Stomach smooth muscle (tissue), 2 donors: ENCODE results near the gene GRM1.

Experiments used
- H3K27ac ChIP-seq: one replicate; pipeline ENCODE4 v1.7.0; 2013; ENCODE audit warnings: mild to moderate bottlenecking, low read length, inconsistent platforms
- H3K27me3 ChIP-seq, 2 donors: one replicate each; pipeline ENCODE4 v1.7.0; 2013; ENCODE audit warnings: low read length in 2 of 2; ENCODE audit not compliant: insufficient read depth in 2 of 2, control insufficient read depth in 1 of 2
- H3K36me3 ChIP-seq, 2 donors: one replicate each; pipeline ENCODE4 v1.7.0; 2013; ENCODE audit warnings: low read length in 2 of 2; ENCODE audit not compliant: control insufficient read depth in 2 of 2, insufficient read depth in 2 of 2
- H3K4me1 ChIP-seq: one replicate; pipeline ENCODE4 v1.7.0; 2013; ENCODE audit warnings: low read length; ENCODE audit not compliant: control insufficient read depth, insufficient read depth
- H3K4me3 ChIP-seq, 2 donors: one replicate each; pipeline ENCODE4 v1.7.0; 2013; ENCODE audit warnings: low read length in 2 of 2
- H3K9ac ChIP-seq, 2 donors: one replicate each; pipeline ENCODE4 v1.7.0; 2013; ENCODE audit warnings: low read length in 2 of 2, mild to moderate bottlenecking in 1 of 2
- H3K9me3 ChIP-seq, 2 donors: one replicate each; pipeline ENCODE4 v1.7.0; 2013; ENCODE audit warnings: low read length in 2 of 2; ENCODE audit not compliant: control insufficient read depth in 2 of 2
- donor health status: healthy.
- donor health status: Pancreatic carcinoma.

GRM1 gene

GRCh38 chr6:146095481-146095880, 66.6 kb downstream of the GRM1 start:
- no peak overlapping the region for H3K27ac ChIP-seq
- no peaks in the 10 kb centered on the region for H3K4me1 ChIP-seq
- no peak overlapping the region for H3K4me3 ChIP-seq
- no peak overlapping the region for H3K9ac ChIP-seq
- H3K27me3 ChIP-seq: no peaks in the 10 kb centered on the region
- H3K9me3 ChIP-seq: no peaks in the 10 kb centered on the region
- H3K36me3 ChIP-seq: no peaks in the 10 kb centered on the region

DNA sequence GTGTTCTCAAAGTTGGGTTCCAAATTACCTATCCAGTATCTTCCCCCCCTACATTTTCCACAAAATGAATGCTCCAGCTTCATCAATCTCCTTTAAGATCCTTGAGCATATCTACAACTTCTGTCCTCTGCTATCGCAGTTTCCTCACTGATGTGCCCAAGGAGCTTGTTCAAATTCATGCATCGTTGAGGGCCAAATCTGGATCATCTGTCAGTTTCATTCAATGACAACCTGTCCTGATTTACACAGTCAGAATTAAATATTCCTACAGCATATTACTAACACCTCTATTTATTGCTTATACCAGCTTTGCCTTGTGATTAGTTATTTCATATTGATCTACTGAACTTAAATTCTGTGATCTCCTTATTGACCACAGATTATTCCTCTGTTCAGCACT, 68.7 kb downstream of the GRM1 start:
- H3K36me3 ChIP-seq: no peaks in the 10 kb centered on the region

DNA sequence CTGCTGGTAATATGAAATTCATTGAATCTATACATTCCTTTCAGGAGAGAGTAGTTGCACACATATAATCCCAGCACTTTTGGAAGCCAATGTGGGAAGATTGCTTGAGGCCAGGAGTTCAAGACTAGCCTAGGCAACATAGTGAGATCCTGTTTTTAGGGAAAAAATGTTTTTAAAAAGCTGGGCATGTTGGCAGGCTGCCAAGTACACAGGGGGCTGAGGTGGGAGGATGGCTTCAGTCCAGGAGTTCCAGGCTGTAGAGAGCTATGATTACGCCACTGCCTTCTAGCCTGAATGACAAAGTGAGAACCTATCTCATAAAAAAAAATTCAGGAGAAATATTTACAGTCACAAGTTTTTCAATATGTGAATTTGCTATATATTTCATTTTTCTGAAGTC, 71.9 kb downstream of the GRM1 start:
- Histone ChIP-seq H3K27ac (no peak overlapping the region), H3K36me3 (no peaks in the 10 kb centered on the region), H3K4me3 (no peak overlapping the region), H3K9me3 (no peaks in the 10 kb centered on the region), H3K4me1 (no peaks in the 10 kb centered on the region), H3K27me3 (no peaks in the 10 kb centered on the region), H3K9ac (no peak overlapping the region)

More for the DNA sequence above, 68.7 kb downstream of the GRM1 start:
- no peak overlapping the region for H3K27ac ChIP-seq
- H3K9me3 ChIP-seq: no peaks in the 10 kb centered on the region
- no peak overlapping the region for H3K4me3 ChIP-seq
- no peak overlapping the region for H3K9ac ChIP-seq
- no peaks in the 10 kb centered on the region for H3K27me3 ChIP-seq
- no peaks in the 10 kb centered on the region for H3K4me1 ChIP-seq

DNA sequence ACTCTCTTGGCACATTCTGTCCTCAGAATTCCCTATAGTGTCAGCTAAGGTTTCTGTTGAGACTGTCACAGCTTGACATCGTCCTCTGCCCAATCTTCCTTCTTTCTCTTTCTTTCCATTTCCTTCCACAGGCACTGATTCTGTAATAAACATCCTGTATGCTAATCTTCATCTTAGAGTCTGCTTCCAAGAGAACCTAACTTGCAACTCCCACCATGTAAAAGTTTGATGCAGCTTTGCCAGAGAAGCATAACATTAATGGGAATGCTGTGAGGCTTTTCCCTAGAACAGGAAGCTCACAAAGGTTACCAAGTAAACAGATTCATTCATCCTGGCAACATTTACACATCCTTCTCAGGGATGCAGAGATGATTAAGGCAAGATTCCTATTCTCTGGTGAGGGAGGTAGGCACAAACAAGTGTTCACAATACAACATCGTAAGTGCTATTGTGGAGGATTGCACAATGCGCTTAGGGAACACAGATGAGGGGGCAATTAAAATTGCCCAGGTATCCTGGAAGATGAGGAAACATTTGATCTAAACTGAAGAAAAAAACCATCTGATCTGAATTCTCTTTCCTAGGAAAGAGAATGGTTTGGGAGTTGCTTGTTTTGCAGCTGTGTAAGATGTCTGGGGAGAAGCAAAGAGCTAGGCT, 74.7 kb downstream of the GRM1 start:
- no peaks in the 10 kb centered on the region for H3K4me1 ChIP-seq
- H3K9me3 ChIP-seq: no peaks in the 10 kb centered on the region
- H3K27ac ChIP-seq: no peak overlapping the region
- no peaks in the 10 kb centered on the region for H3K36me3 ChIP-seq
- H3K4me3 ChIP-seq: no peak overlapping the region
- no peak overlapping the region for H3K9ac ChIP-seq
- H3K27me3 ChIP-seq: no peaks in the 10 kb centered on the region

DNA sequence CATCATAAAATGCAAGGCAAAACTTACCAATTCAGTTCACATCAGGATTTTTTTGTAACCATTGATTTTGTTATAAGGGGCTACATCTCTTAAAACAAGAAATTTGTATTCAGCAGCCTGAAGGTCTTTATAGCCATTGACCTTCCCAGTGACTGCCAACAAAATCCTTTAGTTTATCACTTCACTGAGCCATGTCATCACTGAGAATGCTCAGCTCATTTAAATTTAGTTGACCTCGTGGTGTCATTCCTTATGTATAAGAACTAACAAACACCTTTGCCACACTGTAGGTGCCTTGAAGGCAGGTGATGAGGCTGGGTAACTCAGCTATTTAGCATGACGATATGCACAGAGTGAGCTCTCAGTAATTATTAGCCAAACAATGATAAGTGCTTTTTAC, 77.7 kb downstream of the GRM1 start:
- H3K27ac ChIP-seq: no peak overlapping the region
- H3K4me3 ChIP-seq: no peak overlapping the region
- no peak overlapping the region for H3K9ac ChIP-seq
- no peaks in the 10 kb centered on the region for H3K4me1 ChIP-seq
- no peaks in the 10 kb centered on the region for H3K27me3 ChIP-seq
- no peaks in the 10 kb centered on the region for H3K36me3 ChIP-seq
- no peaks in the 10 kb centered on the region for H3K9me3 ChIP-seq

DNA sequence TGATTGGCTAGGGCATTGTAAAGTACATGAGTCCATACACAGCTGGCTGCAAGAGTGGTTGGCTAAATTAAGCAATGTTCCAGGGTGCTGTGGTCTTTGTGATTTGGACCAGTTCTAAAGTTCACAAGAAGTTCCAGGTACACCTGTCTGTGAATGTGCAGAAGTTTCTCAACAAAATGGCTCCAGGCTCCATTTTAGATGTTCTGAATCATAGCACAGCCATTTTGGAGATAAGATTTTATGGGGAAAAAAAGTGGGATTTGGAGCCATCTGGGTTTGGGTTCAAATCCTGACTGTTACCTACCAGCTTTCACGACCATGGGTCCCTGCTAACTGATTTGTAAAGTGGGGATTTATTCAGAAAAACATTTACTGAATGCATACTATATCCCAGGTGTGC, 82.1 kb downstream of the GRM1 start:
- Histone ChIP-seq H3K4me1 (no peaks in the 10 kb centered on the region), H3K36me3 (no peaks in the 10 kb centered on the region), H3K27ac (no peak overlapping the region)

GRCh38 chr6:146111881-146112450, 83.1 kb downstream of the GRM1 start:
- no peaks in the 10 kb centered on the region for H3K36me3 ChIP-seq
- H3K9me3 ChIP-seq: no peaks in the 10 kb centered on the region
- no peaks in the 10 kb centered on the region for H3K27me3 ChIP-seq
- no peak overlapping the region for H3K4me3 ChIP-seq
- no peak overlapping the region for H3K27ac ChIP-seq
- no peaks in the 10 kb centered on the region for H3K4me1 ChIP-seq
- no peak overlapping the region for H3K9ac ChIP-seq

More for the DNA sequence above, 82.1 kb downstream of the GRM1 start:
- H3K4me3 ChIP-seq: no peak overlapping the region
- H3K9me3 ChIP-seq: no peaks in the 10 kb centered on the region
- H3K27me3 ChIP-seq: no peaks in the 10 kb centered on the region
- H3K9ac ChIP-seq: no peak overlapping the region

- no peak overlapping the region for H3K4me3 ChIP-seq
- H3K27me3 ChIP-seq: no peaks in the 10 kb centered on the region
- H3K27ac ChIP-seq: no peak overlapping the region
- no peaks in the 10 kb centered on the region for H3K9me3 ChIP-seq
- no peaks in the 10 kb centered on the region for H3K36me3 ChIP-seq
- no peak overlapping the region for H3K9ac ChIP-seq
- no peaks in the 10 kb centered on the region for H3K4me1 ChIP-seq
These were observed 84.3 kb downstream of the GRM1 start for GRCh38 chr6:146113084-146113623.

GRCh38 chr6:146123616-146124015, 94.8 kb downstream of the GRM1 start:
- Histone ChIP-seq H3K9me3 (no peaks in the 10 kb centered on the region), H3K9ac (no peak overlapping the region), H3K27ac (no peak overlapping the region), H3K4me3 (no peak overlapping the region), H3K4me1 (no peaks in the 10 kb centered on the region), H3K27me3 (no peaks in the 10 kb centered on the region), H3K36me3 (no peaks in the 10 kb centered on the region)

DNA sequence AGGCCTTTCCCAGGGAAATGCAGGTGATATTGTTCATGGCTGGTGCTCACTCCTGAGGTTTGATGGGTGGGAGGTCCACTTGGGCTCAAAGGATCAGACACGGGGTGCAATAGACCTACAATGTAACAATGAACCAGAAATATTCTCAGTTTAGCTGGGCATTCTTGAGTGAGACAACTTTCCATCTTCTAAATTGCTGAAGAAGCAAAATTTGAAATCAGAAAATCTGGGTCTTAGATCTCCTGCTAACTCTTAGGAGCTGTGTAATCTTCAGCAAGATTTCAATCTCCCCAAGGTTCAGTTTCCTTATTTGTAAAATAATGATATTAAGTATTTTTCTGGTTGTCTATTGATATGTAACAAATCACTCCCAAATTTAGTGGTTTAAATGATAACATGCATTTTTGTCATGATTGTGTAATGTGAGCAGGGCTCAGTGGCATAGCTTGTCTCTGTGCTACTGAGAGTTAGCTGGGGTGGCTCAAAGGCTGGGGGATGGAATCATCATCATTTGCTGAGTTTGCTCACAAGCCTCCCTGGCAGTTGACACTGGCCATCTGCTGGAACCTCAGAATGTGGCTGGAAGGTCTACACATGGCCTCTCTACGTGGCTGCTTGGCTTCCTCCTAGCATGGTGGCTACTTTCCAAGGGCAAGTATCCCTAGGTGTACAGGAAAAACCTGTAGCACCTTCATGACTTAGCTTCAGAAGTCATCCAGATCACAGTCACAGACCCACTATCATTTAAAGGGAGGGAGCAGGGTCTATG, 98.8 kb downstream of the GRM1 start:
- no peak overlapping the region for H3K9ac ChIP-seq
- no peaks in the 10 kb centered on the region for H3K9me3 ChIP-seq
- no peaks in the 10 kb centered on the region for H3K36me3 ChIP-seq
- no peak overlapping the region for H3K27ac ChIP-seq
- no peak overlapping the region for H3K4me3 ChIP-seq
- H3K27me3 ChIP-seq: no peaks in the 10 kb centered on the region
- H3K4me1 ChIP-seq: no peaks in the 10 kb centered on the region

DNA sequence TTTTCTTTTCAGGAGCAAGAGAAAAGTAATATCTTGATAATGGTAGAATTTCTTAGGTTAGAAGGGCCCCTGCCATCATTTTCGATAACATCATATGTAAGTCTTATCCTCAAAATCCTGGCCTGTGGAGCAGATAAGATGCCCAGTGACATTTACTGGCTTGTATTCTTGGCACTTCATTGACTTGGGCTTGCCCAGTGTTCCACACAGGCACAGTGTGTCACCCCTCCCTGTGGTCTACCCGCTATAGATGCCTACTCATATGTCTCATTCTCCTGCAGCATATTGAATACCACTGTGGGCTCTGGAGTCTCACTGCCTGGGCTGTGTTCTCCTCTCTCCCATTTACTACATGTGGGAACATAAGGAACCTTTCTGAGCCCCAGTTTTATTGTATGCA, 105.0 kb downstream of the GRM1 start:
- H3K27me3 ChIP-seq: no peaks in the 10 kb centered on the region
- no peak overlapping the region for H3K4me3 ChIP-seq
- H3K9ac ChIP-seq: no peak overlapping the region
- H3K36me3 ChIP-seq: no peaks in the 10 kb centered on the region
- H3K4me1 ChIP-seq: no peaks in the 10 kb centered on the region
- no peaks in the 10 kb centered on the region for H3K9me3 ChIP-seq
- no peak overlapping the region for H3K27ac ChIP-seq
